AG20443 (cell line): ENCODE data around the gene NKD2.
"Not testable (repeated sequence)": the region's sequence is repeated elsewhere in the genome, so short reads cannot be mapped to it uniquely, and the experiment has no call there.

Source experiments
- DNase-seq: peaks from one replicate; pipeline ENCODE4 v3.0.0; 2012; ENCODE audit warnings: low spot score, mixed read lengths

Gene NKD2

DNA sequence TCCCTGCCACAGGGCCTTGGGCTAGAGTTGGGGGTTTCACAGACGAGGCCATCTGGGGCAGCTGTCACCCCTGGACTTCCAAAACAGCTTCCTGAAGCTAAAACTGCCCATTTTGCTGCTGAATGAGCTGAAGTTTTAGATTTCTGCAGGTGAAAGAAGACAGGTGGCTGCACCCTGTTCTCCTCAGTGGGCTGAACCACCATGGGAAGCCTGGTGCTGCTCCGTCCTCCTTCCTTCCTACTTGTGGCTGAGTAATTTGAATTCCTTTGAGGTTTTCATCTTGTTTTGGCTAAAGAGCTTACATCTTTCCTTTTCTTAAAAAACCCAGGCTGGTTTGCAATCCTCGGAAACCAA lies 5.3 kb downstream of the NKD2 start:
- no peak for DNase-seq

DNA sequence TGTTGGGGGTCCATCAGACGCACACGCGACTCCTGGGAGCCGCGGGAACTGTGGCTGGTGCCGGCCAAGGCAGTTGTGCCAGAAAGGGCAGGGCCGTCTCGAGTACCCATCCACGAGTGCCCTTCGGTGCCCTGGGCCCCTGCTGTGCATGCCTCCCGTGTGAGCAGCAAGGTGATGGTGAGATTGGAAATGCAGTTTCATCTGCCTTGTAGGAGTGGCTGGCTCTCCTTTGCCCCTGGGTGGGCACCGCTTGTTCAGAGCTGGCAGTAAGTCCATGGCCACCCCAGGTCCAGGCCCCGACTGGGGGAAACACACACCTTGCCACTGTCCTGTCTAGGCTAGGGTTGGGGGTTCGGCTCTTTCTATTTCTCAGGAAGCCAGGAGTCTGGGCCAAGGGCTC lies 5.7 kb downstream of the NKD2 start:
- DNase-seq, result no peak

DNA sequence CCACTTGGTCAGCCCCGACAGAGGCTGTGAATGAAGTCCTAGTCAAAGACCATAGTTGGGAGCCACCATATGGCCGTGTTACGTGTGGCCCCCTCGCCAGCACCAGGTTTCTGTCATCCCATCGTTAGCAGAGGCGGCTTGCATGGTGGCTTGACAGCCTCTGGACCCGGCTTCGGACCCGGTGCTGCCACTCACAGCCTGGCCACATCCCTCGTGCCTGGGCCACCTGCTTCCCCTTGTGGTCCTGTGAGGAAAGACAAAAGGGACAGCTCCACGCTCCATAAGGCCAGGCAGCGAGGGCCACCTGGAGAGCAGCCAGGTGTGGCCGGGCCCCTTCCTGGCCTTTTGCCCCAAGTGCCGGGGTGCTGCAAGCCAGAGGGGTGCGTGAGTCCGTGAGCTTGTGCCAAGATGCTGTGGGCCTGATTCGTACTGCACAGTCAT lies 6.2 kb downstream of the NKD2 start:
- no peak for DNase-seq

DNA sequence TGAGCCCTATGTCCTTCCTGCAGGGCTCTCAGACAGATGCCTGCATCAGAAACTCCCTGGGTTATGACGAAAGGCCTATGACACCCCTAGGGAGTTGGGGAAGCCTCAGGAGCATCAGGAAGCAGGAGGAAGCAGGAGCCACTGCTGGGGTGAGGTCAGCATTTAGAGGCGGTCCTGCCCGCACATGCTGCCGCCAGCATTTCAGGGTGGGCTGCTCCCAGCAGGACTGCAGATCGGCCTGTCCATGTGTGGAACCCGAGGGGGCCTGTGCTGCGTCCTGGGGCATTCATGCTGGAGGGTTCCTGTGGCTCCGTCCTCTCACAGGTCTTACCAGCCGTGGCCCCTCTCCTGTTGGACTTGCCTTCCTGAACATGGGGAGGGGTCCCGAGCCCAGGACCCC lies 6.9 kb downstream of the NKD2 start:
- no peak for DNase-seq

DNA sequence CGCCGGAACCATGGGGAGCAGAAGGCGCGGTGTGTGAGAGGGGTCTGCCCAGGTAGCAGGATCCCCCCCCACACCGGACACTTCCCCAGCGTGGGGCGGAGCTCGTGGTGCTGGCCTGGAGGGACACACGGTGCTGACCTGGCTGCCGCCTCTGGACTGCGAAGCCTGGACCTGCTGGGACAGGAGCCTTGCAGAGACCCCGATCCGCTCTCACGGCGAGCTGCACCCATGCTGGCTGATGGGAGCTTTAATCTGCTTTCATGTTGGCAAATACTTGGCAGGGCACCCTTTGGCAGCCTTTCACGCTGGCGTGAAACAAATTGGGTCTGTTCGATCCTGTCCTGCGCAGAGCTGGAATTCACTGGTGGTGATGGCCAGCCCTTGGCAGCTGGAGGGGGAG lies 7.4 kb downstream of the NKD2 start:
- no peak for DNase-seq

DNA sequence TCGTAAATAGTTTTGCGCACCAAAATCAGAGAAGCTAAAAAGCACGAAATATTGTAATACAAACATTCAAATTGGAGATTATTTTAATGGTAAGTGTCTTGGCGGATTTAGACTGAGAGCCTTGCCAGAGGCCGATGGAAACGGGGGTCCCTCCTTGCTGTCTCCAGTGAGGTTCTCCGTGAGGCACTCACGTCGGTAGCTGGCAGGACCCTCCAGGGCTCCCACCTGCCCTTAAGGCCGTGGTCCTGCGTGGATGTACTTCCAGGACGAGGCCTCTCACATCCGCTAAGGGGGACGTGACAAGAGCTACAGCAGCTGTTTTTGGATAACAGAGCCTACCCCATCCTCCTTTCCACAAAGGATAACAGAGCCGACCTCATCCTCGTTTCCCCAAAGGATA lies 7.9 kb downstream of the NKD2 start:
- no peak for DNase-seq

DNA sequence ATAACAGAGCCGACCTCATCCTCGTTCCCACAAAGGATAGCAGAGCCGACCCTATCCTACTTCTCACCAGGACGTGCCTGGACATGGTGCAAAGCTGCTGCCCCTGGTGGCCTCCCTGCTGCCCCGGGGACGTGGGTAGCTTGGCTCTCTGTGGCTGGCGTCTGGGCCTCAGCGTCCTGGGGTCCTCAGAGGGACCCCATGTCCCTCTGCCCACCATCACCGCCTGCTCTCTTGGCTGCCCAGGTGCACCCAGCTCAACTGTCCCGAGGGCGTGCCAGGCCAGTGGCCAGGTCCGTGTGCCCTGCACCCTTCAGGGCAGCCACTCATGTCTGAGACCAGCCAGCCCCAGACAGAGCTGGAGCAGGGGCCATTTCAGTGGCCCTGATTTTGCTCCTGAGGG lies 8.5 kb downstream of the NKD2 start:
- no peak for DNase-seq

DNA sequence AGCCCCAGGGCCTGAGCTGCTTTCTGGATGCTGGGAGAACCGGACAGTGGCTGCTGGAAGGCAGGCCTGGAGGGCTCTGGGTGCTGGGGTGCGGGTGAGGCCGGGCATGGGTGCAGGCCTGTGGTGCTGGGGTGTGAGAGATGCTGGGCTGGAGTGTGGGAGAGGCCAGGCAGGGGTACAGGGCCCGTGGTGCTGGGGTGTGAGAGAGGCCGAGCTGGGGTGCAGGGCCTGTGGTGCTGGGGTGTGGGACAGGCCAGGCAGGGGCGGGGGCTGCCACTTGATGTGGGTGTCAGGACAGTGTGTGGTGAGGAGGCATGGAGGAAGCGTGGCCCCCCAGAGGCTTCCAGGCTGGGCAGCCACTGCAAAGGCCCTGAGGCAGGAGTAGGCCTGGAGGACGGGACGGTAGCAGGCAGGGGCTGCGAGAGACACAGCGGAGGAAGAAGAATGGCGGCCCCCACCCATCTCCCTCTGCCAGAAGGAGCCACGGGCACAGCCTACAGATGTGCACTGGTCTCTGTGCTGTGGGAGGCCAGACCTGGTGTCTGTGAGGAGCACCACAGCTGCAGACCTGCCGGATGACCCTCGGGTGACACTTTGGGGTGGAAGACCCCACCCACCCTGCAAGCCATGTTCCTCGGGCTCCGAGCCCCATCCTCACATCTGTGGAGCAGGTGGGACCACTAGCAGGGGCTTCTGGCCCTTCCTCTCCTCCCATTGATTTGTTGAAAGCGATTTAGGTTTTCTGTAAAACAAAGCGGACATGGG lies 9.3 kb downstream of the NKD2 start:
- no peak for DNase-seq

DNA sequence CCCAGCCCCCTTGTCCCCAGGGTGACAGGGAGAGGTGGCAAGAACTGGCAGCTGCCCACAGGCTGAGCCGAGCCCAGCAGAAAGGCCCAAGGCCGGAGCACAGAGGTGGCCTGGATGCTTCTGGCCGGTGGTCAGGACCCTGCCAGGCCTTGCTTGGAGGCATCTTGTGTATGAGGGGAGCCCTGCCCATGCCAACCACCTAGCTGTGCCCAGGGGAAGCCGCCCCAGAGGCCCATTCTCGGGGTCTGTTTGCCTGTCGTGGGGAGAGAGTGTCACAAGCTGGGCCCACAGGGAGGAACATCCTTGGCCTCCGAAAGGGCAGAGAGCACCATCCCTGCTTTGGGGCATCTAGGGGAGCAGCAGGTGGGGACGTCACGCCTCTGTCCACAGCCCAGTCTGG lies 10.0 kb downstream of the NKD2 start:
- no peak for DNase-seq

DNA sequence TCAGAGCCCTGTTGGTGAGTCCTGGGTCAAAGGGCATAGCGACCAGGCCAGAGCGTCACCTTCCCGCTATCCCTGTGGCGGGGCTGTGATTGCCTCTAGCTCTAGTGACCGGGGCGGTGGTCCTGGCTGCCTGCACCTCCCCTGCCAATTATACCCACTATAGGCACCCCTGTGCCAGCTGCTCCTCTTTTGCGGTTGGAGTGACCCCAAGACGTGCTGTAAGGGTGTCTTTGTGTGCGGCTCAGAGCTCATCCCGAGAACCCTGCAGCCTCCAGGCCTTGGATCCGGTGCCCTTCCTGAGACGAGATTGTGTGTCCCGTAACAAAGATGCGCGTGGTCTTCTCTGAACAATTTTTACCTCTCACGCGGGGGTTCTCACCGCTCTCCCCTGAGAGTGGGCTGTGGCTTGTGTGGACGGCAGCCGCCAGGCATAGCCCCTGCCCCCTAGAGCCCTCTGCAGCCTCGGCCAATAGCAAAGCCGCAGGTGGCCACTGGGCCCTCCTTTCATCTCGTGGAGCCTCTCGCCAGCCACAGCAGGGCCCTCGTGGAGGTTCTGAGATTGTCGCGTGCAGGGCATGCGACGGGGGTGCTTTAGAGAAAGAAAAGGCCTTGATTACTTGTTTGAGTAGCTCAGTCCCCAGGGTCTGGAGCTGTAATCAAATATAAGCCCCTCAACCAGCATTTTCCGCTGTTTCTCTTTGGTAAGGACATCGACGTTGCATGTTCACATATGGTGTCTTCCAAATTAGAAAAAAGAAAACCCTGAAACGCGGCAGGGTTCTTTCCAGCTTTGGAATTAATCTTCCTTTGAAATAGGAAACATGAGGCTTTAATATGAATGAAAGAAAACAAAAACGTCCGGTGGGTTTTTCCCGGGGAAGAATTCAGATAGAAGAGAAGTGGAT lies 10.7 kb downstream of the NKD2 start:
- DNase-seq, result no peak

DNA sequence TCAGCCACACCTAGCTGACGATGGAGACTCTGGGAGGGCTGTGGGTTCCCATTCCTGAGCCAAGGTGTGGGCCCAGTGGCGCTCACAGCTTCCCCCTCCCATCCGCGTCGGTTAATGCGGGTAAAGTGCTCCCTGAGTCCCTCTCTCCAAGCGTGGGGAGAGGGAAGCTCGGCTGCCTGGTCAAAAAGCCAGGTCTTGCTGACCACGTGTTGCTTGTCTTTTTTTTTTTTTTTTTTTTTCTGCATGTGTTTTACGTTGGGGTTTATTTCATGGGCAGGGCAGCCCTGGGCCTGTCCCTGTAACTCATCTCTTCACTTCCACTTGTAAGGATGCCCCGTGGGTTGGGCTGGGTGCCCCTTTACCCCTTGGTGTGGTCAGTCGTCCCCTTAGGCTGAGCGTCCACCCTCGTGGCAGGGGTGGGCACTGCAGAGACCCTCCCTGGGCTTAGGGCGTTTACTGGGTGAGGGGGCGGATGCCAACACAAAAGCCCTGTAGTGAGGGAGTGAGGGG lies 11.9 kb downstream of the NKD2 start:
- DNase-seq, result no peak

DNA sequence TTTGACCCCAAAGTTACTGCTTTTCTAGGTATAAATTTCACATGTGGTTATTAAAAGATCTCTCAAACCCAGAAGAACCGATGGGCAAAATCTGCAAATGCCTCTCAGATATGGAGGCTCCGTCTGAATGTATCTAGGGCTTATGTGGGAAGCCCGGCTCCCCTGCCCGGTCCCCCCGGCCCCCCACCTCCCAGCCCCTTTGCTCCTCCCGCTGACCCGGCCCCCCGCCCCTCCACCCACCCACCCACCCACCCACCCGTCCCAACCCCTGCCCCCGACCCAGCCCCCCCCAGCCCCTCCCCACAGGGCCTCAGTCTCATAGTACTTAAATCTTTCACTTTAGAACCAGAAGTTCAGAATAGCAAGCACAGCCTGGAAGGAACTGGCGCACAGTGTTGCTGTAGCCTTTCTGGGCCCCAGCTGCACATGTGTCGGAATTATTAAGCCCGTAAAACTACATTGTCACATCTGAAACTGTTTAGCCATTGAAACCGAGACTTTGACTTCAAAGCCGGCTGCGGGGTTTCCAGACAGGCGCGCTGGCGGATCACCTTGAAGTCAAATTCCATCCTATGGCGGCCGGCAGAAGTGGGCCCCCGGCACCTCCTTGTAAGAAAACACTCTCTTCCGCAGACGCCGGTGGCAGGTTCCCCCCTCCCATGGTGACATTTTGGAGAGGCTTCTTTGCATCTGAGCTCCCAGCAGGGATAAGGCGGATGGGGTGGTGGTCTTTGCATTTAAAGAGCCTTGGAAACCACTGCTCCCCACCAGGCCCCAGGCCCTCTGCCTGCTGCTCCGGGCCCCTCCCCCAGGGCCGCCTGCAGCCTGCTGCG lies 12.8 kb downstream of the NKD2 start:
- DNase-seq, result no peak

DNA sequence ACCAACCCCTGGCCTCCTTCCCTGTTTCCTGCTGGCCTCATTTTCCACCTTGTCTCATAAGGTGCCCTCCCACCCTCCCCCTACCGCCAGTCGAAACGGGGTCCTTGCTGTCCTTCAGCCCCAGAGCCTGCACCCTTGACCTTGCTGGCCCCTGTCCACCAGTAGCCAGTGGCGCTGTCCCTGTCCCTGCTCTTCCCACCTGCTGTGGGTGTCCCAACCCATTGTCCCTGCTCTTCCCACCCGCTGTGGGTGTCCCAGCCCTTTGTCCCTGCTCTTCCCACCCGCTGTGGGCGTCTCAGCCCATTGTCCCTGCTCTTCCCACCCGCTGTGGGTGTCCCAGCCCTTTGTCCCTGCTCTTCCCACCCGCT lies 13.4 kb downstream of the NKD2 start:
- DNase-seq, result not testable (repeated sequence)

DNA sequence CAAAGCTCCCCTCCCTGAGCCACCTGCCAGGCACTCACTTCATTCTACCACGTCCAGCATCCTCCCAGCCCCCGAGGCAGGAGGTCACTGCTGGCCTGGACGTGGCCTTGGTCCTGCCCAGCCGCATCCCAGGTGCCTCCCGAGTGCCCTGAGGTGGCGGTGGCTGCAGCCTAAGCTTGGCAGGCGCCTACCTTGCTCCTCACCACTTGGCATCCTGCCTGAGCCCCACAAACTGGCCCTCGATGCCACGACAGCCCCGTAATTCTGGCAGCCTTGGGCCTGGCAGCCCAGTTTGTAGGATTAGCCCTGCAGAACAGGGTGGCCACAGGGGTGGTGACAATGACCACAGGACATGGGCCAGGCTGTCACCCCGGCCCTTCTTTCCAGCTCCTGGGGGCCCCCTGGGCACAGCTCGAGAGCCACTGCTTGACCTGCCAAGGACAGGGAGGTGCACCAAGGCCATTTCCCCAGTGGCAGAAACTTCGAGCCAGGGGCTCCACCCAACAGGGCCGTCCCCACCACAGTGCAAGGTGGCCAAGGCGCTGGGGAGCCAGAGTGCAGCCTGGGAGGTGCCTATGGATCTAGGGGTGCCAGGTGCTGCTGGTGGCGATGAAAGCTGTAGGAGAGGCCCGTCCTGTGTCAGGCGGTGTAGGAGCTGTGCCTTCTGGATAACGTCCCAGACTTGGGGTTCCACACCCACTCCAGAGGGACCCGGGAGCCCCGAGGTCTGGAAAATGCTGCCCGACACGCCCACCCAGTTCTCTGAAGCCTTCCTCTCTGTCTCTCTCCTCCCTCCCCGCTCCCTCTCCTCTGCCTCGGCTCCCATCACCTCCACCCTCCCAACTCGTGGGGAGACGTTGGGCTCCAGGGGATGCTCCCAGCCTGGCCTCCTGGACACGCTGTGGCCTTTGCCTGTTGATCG lies 18.4 kb downstream of the NKD2 start:
- DNase-seq, result no peak

DNA sequence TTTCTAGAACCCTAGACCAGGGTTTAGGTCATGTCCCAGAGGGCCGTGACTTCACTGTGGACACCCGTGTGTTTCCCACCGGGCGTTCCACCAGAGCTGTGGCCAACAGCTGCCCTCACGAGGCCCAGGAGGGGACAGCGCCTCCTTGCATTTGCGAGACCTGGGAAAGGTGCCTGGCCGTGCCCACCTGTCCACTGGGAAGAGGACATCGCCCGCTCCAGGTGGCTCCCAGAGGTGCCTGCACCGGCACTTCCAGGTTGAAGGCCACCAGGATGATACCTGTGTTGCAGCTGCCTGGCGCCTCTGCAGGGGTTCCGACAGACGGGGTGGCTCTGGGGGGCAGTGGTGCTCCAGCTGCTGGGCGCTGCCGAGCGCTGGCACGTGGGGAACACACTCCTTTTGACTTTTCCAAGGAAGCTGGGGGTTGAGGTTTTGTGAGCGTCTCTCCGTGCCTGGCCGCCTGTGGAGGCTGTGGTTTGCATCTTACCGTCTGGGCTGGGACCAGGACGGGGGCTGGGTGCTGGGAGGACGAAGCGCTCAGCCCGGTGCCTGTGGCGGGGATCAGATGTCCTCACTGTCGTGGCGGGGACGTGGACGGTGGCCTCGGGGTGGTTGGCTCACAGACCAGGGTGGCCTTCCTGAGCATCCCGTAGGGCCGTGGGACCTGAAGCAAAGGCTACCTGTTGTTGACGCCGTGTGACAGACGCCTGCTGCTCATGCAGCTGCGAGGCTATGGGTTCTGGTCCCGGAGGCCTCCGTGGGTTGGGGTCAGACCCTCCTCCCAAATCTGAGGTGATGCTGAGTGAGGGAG lies 19.2 kb downstream of the NKD2 start:
- no peak for DNase-seq

DNA sequence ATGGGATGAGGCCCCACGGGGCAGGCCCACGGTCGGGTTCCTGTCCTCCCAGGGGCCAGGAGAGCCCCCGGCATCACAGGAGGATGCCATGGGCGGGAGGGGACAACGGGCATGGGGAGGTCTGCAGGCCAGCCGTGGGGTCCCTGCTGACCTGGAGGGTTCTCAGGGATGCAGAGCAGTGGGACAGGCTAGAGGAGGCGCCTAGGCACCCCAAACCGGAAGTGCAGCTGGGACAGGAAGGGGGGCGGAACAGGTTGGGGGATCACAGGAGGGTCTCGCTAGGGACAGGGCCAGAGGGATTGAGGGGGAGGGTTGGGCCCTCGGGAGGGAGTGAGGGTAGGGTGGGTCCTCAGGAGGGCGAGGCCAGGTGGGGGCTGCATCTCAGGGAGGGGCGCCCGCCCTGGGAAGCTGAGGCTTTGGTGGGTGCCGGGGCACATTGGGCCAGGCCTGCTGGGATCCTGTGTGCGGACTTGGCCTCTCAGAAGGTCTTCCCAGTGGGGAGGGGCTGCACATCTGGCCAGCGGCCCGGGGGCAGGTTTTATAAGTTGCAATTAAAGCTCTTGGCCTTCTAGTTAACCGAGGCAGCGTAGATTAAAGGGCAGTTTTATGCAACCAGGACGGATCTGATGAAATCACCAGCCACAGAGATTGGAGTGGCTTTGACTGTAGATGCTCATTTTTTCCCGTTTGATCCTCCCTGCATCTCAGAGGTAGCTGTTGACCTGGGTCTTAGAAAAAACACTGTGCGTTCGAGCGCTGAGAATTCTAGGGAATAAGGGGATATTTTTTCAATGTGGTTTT lies 20.1 kb downstream of the NKD2 start:
- DNase-seq, result no peak

DNA sequence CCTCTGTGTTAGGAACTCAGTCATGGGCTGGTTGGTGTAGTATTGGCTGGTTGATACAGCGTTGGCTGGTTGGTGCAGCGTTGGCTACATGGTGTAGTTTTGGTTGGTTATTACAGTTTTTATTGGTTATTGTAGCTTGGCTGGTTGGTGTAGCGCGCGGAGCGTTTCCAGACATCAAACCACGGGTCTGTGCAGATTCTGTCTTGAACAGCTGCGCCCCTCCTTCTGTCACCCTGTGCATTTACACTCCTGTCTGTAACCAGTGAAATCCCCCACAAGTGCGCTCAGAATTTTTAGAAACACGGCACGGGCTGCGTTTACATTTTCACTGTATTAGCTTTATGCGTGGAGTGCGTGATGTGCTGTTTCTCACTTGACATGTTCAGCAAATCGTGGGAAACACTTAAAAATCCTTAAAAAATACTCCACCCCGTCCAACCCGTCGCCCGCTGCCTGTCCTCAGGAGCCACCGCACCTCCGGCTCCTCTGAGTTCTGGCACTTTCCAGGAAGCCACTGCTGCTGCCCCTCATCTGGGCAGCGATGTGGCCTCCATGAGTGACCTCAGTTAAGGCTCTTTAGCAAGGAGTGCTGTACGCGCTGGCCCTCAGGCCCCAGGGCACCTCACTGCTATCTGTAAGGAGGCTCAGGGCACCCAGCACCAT lies 20.8 kb downstream of the NKD2 start:
- DNase-seq, result no peak

DNA sequence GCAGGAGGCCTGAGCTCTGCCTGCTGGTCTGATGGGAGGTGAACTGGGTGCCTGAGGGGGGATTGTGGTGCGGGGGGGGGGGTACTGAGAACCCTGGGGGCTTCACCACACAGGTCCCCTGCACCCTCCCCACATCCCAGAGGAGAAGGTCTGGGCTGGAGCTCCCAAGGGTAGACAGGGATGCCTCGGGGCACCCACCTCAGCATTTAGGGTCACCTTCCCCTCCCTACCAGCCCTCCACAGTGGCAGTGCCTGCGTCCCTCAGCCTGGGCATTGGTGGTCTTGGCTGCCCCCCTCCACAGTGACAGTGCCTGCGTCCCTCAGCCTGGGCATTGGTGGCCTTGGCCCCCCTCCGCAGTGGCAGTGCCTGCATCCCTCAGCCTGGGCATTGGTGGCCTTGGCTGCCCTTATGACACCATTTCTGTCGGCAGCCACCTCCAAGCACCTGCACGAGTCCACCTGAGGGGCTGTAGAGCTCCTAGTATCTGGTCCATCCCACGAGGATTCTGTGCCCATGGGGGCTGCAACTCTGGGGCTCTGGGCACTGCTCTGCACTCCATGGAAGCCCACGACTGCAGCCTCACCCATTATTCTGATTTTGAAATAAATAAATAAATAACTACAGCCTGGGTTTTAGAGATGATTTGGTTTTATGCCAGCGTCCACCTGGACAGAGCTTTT lies 21.5 kb downstream of the NKD2 start:
- no peak for DNase-seq
